UCSD-AML1 (cell line): ENCODE data around the gene BNC1.

ENCODE experiments used
- DNase-seq: peaks from one replicate; lab custom pipeline; 2025; ENCODE audit not compliant: unreplicated experiment; lab: John Stamatoyannopoulos, UW

BNC1 gene, protein sequence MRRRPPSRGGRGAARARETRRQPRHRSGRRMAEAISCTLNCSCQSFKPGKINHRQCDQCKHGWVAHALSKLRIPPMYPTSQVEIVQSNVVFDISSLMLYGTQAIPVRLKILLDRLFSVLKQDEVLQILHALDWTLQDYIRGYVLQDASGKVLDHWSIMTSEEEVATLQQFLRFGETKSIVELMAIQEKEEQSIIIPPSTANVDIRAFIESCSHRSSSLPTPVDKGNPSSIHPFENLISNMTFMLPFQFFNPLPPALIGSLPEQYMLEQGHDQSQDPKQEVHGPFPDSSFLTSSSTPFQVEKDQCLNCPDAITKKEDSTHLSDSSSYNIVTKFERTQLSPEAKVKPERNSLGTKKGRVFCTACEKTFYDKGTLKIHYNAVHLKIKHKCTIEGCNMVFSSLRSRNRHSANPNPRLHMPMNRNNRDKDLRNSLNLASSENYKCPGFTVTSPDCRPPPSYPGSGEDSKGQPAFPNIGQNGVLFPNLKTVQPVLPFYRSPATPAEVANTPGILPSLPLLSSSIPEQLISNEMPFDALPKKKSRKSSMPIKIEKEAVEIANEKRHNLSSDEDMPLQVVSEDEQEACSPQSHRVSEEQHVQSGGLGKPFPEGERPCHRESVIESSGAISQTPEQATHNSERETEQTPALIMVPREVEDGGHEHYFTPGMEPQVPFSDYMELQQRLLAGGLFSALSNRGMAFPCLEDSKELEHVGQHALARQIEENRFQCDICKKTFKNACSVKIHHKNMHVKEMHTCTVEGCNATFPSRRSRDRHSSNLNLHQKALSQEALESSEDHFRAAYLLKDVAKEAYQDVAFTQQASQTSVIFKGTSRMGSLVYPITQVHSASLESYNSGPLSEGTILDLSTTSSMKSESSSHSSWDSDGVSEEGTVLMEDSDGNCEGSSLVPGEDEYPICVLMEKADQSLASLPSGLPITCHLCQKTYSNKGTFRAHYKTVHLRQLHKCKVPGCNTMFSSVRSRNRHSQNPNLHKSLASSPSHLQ

GRCh38 chr15:83284559-83285283 is at the start of gene BNC1:
Gene BNC1, minus strand, starts transcription at chr15:83284664. Its CDS starts 36 bp downstream, at chr15:83284628.
- no peak for DNase-seq

- no peak for DNase-seq
Observed at GRCh38 chr15:83327041-83327440, 42.6 kb upstream of the BNC1 start.

DNA sequence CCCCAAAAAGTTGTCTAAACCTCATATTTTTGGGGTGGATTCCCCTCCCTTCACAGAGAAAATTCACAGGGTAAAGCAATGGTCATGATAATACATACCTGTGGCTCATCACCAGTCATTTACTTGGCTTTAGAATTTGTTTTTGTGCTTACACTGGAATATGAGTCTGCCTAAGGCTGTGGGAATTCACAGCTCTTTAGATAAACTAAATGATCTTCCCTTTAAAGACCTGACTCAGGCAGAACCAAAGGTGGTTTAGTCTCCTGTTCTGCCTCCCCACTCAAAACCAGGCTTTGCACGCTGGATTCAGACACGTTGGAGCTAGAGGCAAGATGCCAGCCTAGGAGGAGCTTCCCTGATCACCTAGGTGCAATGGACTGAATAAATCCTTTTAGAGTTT is 40.3 kb upstream of the BNC1 start:
- no peak for DNase-seq

DNA sequence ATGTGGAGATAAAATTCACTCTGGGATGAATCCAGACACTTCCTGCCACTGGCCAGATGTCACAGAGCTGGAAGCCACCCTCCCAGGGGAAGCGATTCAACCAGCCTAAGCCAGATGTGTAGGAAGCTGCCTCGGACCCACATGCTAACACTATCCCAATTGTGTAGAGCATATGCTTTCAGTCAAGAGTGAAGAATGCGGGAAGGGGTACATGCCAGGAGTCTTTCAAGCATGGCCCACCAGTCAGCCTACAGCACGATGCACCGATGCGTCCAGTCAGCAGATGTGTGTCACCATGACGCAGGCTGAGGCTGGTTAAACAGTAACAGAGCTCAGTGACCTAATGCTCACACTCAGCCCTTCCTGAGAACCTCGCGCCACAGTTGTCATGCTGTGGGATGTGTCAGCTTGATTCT is 38.8 kb upstream of the BNC1 start:
- no peak for DNase-seq

- DNase-seq: no peak
Observed at GRCh38 chr15:83322691-83323090, 38.2 kb upstream of the BNC1 start.

DNA sequence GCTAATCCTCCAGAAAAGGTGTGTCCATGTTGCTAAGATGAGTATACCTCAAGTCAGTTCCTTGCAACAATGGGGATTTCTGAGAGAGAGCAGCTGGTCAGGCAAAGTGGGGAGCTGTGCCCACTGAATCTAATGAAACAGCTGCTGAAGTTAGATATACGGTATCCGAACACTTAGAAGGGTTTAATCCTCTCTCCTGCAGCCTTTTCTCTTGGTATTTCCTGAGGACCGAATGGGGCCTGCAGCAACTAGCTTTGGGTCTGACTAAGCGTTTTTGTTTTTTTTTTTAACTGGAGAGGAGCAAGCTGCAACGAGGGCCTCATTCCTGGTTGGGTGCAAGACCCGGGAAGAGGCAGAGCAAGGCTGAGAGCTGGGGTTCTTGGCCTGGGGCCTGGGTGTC is 37.6 kb upstream of the BNC1 start:
- DNase-seq: no peak

GRCh38 chr15:83320844-83321243 is 36.4 kb upstream of the BNC1 start:
- no peak for DNase-seq

DNA sequence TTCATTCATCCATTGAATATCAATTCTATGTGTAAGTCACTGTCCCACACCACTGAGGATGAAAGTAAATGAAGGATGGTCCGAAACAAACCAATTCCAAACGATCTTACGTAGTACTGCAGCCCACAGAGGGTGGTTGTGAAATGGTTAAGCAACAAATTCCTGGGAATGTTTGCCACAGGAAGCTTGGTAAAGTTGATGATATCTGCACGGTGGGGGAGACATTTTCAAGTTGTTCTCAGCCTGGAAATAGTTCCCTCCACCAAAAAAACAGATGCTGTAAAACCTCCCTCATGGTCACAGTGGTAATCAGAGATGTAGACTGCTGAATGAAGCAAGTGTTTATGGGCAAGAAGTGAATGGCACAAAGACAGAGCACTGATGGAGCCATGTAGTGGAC is 35.9 kb upstream of the BNC1 start:
- no peak for DNase-seq

DNA sequence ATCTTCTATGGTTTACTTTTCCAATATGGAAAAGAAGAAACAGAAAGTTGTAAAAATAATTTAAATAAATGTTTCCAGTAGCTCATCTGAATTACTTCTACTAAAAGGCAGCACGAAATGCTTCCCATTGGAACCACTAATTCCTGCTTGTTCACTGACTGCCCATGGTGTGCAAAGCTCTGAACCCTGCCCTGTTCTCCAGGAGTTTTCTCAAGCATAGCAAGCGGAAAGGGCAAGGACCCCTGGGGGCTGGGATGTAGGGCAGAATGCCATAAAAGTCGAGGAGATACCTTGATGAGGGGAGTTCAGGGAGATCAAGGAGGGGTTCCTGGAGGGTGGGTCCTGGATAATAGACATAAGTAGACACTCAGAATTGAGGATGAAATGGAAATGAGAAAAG is 35.3 kb upstream of the BNC1 start:
- no peak for DNase-seq

GRCh38 chr15:83318861-83319415 is 34.5 kb upstream of the BNC1 start:
- DNase-seq: no peak

- no peak for DNase-seq
Observed at GRCh38 chr15:83318036-83318435, 33.6 kb upstream of the BNC1 start.

- DNase-seq: no peak
Observed at GRCh38 chr15:83312071-83312470, 27.6 kb upstream of the BNC1 start.

DNA sequence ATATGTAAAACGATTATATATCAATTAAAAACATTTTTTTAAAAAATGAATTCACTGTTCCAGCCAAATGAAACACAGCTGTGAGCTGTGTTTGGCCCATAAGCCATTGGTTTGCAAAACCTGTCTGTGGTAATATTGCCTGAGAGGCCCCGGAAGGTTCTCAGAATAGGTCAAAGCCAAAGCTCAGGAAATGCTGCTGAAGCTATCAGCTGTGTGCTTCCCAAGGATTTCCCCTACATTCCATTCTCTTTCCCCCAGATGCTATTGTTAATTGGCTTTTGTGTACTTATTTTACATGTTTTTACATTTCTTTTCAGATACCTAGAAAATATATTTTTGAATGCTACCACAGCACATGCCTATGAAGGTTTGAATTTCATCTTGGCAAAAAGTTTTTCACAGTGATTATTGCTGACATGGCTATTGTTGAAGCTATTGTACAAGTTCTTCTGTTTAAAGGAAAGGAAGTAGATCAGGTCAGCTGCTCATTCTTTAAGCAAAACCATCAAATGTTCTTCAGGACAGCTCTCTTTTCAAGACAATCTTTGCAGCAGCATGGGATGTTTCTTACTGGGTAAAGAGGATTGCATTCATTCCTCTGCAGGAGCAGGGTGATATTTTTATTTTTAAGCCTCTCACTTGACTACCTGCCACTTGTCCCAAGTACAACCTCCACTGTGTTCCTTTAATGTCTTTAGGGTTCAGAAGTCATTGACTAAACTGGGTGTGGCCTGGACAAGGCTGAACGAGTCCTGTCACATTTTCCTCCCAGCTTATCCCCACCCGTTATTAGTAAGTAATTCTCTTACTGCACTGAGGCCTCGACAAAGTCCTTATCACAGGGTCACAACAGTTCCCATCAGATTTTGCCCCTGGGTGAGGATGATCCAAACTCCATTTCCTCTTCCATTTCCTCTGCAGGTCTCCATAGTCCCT is 26.3 kb upstream of the BNC1 start:
- no peak for DNase-seq

- DNase-seq: no peak
Observed at GRCh38 chr15:83308671-83309070, 24.2 kb upstream of the BNC1 start.

DNA sequence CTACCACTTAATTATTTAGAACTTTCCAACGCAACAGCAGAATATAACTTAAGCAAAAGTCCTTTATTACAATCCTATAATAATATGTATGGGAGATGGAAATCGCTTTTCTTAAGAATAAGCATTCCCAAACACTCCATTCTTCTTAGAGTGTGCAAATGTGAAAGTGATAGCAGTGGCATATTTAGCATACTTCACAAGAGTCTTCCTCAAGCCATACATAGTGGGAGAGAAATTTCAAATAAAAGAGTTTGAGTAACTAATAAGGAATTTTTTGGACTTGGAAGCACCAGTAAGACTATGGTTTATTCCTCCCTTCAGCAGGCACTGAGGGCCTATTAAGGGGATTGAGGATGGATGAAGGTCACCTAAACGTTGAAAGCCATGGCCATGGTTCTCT is 22.1 kb upstream of the BNC1 start:
- DNase-seq: no peak

- DNase-seq: no peak
Observed at GRCh38 chr15:83305704-83306291, 21.3 kb upstream of the BNC1 start.

- DNase-seq: no peak
Observed at GRCh38 chr15:83304861-83305703, 20.6 kb upstream of the BNC1 start.

DNA sequence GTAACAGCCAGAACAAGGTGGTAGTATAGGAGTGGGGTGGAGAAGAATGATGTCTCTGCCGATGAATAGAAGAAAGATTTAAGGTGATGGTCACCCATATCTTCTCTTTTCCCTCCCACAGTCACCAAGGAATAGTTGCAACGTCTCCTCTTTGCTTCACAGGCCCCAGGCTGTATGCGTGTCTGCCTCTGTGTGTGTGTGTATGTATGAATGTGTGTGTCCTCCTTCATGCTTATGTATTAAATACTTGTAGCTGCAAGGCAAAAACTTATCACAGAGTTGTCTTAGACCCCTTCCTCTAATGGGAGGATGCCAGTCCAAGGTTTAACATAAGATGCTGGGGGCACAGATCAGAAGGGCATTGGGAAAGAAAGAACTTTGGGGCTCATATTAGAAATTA is 19.1 kb upstream of the BNC1 start:
- DNase-seq: no peak

DNA sequence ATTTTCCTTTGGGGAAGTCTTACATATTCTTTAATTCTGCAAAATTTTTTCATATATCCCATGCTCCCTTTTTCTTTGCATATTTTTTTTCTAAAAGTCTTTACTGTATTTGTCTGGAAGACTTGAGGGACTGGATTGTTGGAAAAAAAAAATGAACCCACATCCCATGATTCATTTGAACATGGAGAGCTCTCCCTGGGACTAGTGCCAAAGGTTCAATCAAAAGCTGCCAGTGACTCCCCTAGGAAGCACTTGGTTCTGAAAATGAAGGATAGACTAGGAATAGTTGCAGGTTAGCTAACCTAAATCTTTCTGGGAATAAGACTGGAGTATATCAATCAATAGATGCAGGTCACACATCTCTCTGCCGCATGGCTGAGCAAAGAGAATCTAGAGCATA is 16.4 kb upstream of the BNC1 start:
- no peak for DNase-seq
